Spleen (tissue), 11 donors: ENCODE measurements around the gene MCF2L. TPM values are rescaled to one million over a fixed set of nuclear protein-coding genes. Genes with fewer than 3 reads are reported as not detected.

Experiments used
- DNase-seq: peaks from one replicate; pipeline ENCODE4 v3.0.0-alpha.2; 2020
- H3K27ac ChIP-seq, 8 donors: fragments of 200-600 bp; sonication (generic) in 7 of 8; 1 replicate in 4 of 8; 2 replicates in 4 of 8; pipeline versions ENCODE4 v1.5.0 to v1.8.0; 2016 to 2021; ENCODE audit warnings: inconsistent platforms in 4 of 8, mild to moderate bottlenecking in 4 of 8, moderate library complexity in 1 of 8
- H3K27me3 ChIP-seq, 7 donors: fragments of 200-600 bp; sonication (generic) in 6 of 7; replicated peaks in 1 of 7; 1 replicate in 4 of 7; 2 replicates in 3 of 7; pipeline versions ENCODE4 v1.5.0 to v1.8.0; 2016 to 2021; ENCODE audit warnings: inconsistent platforms in 3 of 7, mild to moderate bottlenecking in 1 of 7
- H3K36me3 ChIP-seq, 6 donors: fragments of 200-600 bp; sonication (generic) in 5 of 6; 1 replicate in 4 of 6; 2 replicates in 2 of 6; pipeline versions ENCODE4 v1.5.0 to v1.8.0; 2016 to 2021; ENCODE audit warnings: inconsistent platforms in 2 of 6
- H3K4me1 ChIP-seq, 6 donors: fragments of 200-600 bp; sonication (generic) in 5 of 6; 1 replicate in 3 of 6; 2 replicates in 3 of 6; pipeline versions ENCODE4 v1.5.0 to v1.8.0; 2016 to 2021; ENCODE audit warnings: inconsistent platforms in 3 of 6
- H3K4me3 ChIP-seq, 8 donors: fragments of 200-600 bp; sonication (generic) in 7 of 8; 1 replicate in 4 of 8; 2 replicates in 4 of 8; pipeline versions ENCODE4 v1.5.0 to v1.8.0; 2016 to 2021; ENCODE audit warnings: inconsistent platforms in 4 of 8, mild to moderate bottlenecking in 4 of 8, moderate library complexity in 2 of 8
- H3K9me3 ChIP-seq, 8 donors: fragments of 200-600 bp; sonication (generic) in 7 of 8; 1 replicate in 4 of 8; 2 replicates in 4 of 8; pipeline versions ENCODE4 v1.5.0 to v1.8.0; 2016 to 2021; ENCODE audit warnings: inconsistent platforms in 4 of 8
- CTCF ChIP-seq, 11 experiments: fragments of 200-600 bp in 7 of 11; fragments of 450-650 bp in 4 of 11; sonication (generic) in 4 of 11; IDR thresholded peaks in 8 of 11; conservative IDR thresholded peaks in 3 of 11; 1 replicate in 7 of 11; 2 replicates in 4 of 11; pipeline versions ENCODE4 v1.4.0 to v1.8.0; 2016 to 2021; ENCODE audit warnings: antibody characterized with exemption in 11 of 11, inconsistent platforms in 4 of 11, mild to moderate bottlenecking in 1 of 11
- POLR2A ChIP-seq, 3 donors: fragments of 450-650 bp; IDR thresholded peaks; one replicate each; pipeline ENCODE4 v1.5.1; 2017; ENCODE audit warnings: antibody characterized with exemption in 3 of 3, mild to moderate bottlenecking in 1 of 3
- POLR2AphosphoS5 ChIP-seq, 3 donors: sonication (generic); formaldehyde crosslinking; IDR thresholded peaks; one replicate each; pipeline ENCODE4 v1.5.1; 2017; ENCODE audit warnings: antibody characterized with exemption in 3 of 3
- WGBS, 5 donors: extraction: QIAGEN DNeasy Blood & Tissue Kit in 3 of 5; methylation state at CpG; one replicate each; pipeline versions ENCODE4 v1.1.5 to v1.1.7; 2013 to 2018; 5-methylcytosine and 5-hydroxymethylcytosine counted together
- intact Hi-C: fragments of 100-400 bp; cut with DNase I; formaldehyde crosslinking; loops from one replicate; pipeline ENCODE4 v1.15.0; 2023; ENCODE audit warnings: low total_unique reads
- polyA plus RNA-seq, 3 donors: library from polyadenylated mRNA; stranded (reverse); fragments of 200-250 nt; gene quantifications; one replicate each; pipeline ENCODE4 v1.2.1, GENCODE V29; 2013
- total RNA-seq, 7 donors: library from RNA; depleted of rRNA in 3 of 7; stranded (reverse); fragments of >200 nt in 3 of 7; fragmentation: NEBNext Ultra II Directional in 4 of 7; extraction: Animal tissue kit (Norgen Biotek cat#: 25700) in 4 of 7; gene quantifications; one replicate each; pipeline versions ENCODE4 v1.1.0 to v1.2.1, GENCODE V29; 2016 to 2021
- donor health status: healthy with polysubstance abuse.
- donor health status: DM: no; HTN: no; CAD: no; lungs with moderate emphysema.
- donor health status: DM: no; HTN: no; CAD: no.
- donor health status: Bipolar disorder and iron deficiency.
- donor health status: healthy.
- donor health status: DM: no; HTN: no; CAD: no.
- donor health status: DM: yes; HTN: yes; CAD: no.

Gene MCF2L
- total and polyA plus RNA-seq, 10 donors: 4.3 to 21.4 (median 13.0) TPM

GRCh38 chr13:113144255-113144629, 175.2 kb downstream of the MCF2L start:
- no peak overlapping the region for H3K4me3 ChIP-seq
- no peaks in the 10 kb centered on the region for H3K9me3 ChIP-seq
- peaks cover 0 to 10% (median 0%) of the 10 kb centered on the region in 7 donors for H3K27me3 ChIP-seq
- no peaks in the 10 kb centered on the region for H3K4me1 ChIP-seq
- no peaks in the 10 kb centered on the region for H3K36me3 ChIP-seq
- intact Hi-C loops: no loop called here
- no peak for DNase-seq
- WGBS, 5 donors: 87 to 95% (median 91%) methylated on average over 10 to 12 of the region's 12 CpGs
- no peak for TF ChIP-seq CTCF (IDR thresholded peaks at IDR 0.05 in 8 of 11, conservative IDR thresholded peaks at IDR 0.05 in 3 of 11)
- TF ChIP-seq POLR2AphosphoS5 (IDR thresholded peaks at IDR 0.05): no peak
- no peak for TF ChIP-seq POLR2A (IDR thresholded peaks at IDR 0.05)
- H3K27ac ChIP-seq: no peak overlapping the region

- Histone ChIP-seq H3K9me3 (no peaks in the 10 kb centered on the region), H3K4me1 (no peaks in the 10 kb centered on the region), H3K4me3 (no peak overlapping the region), H3K27me3 (peaks cover 0 to 22% (median 0%) of the 10 kb centered on the region in 7 donors), H3K36me3 (no peaks in the 10 kb centered on the region), H3K27ac (no peak overlapping the region)
- DNase-seq: no peak
- WGBS, 5 donors: 61 to 82% (median 73%) methylated on average over 12 of the region's 12 CpGs
- TF ChIP-seq POLR2A (IDR thresholded peaks at IDR 0.05) (no peak), CTCF (IDR thresholded peaks at IDR 0.05 in 8 of 11, conservative IDR thresholded peaks at IDR 0.05 in 3 of 11) (no peak), POLR2AphosphoS5 (IDR thresholded peaks at IDR 0.05) (no peak)
- intact Hi-C loops: no loop called here
These were observed 176.5 kb downstream of the MCF2L start for GRCh38 chr13:113145496-113145895.

GRCh38 chr13:113145911-113146598, 177.0 kb downstream of the MCF2L start:
- WGBS, 5 donors: 82 to 93% (median 84%) methylated on average over 11 to 15 of the region's 15 CpGs
- no peaks in the 10 kb centered on the region for H3K4me1 ChIP-seq
- intact Hi-C loops: no loop called here
- H3K36me3 ChIP-seq: no peaks in the 10 kb centered on the region
- H3K27ac ChIP-seq: no peak overlapping the region
- DNase-seq: no peak
- H3K4me3 ChIP-seq: no peak overlapping the region
- TF ChIP-seq POLR2AphosphoS5 (IDR thresholded peaks at IDR 0.05): no peak
- TF ChIP-seq POLR2A (IDR thresholded peaks at IDR 0.05): no peak
- no peak for TF ChIP-seq CTCF (IDR thresholded peaks at IDR 0.05 in 8 of 11, conservative IDR thresholded peaks at IDR 0.05 in 3 of 11)
- peaks cover 0 to 27% (median 0%) of the 10 kb centered on the region in 7 donors for H3K27me3 ChIP-seq
- no peaks in the 10 kb centered on the region for H3K9me3 ChIP-seq

- no peak overlapping the region for H3K27ac ChIP-seq
- intact Hi-C loops: no loop called here
- no peak for DNase-seq
- H3K4me3 ChIP-seq: no peak overlapping the region
- peaks cover 0 to 2% (median under 1%) of the 10 kb centered on the region in 6 donors for H3K4me1 ChIP-seq
- H3K27me3 ChIP-seq: peaks cover 0 to 34% (median 0%) of the 10 kb centered on the region in 7 donors
- no peaks in the 10 kb centered on the region for H3K9me3 ChIP-seq
- no peaks in the 10 kb centered on the region for H3K36me3 ChIP-seq
- WGBS, 5 donors: 83 to 90% (median 84%) methylated on average over 7 to 9 of the region's 9 CpGs
- no peak for TF ChIP-seq POLR2AphosphoS5 (IDR thresholded peaks at IDR 0.05)
- TF ChIP-seq CTCF (IDR thresholded peaks at IDR 0.05 in 8 of 11, conservative IDR thresholded peaks at IDR 0.05 in 3 of 11): no peak
- TF ChIP-seq POLR2A (IDR thresholded peaks at IDR 0.05): no peak
These were observed 177.7 kb downstream of the MCF2L start for GRCh38 chr13:113146750-113147149.
